H1 (cell line): Measurements from ENCODE around the gene PTCH2. TPM values are rescaled to one million over a fixed set of nuclear protein-coding genes. Genes with fewer than 3 reads are reported as not detected.

Experiments used
- CTCF ChIA-PET: fragments of 300-600 bp; sonication (Branson Sonifier 250); formaldehyde crosslinking; loops from one replicate; lab custom pipeline; 2021; ENCODE audit not compliant: partially characterized antibody; lab: Charles Lee
- POLR2A ChIA-PET: fragments of 300-600 bp; sonication (Branson Sonifier 250); formaldehyde crosslinking; loops from one replicate; lab custom pipeline; 2021; ENCODE audit warnings: inconsistent platforms; ENCODE audit not compliant: partially characterized antibody; lab: Charles Lee
- DNase-seq, 2 experiments: peaks; one replicate each; pipeline versions ENCODE4 v3.0.0 to v3.0.0-alpha.2; 2010 to 2022; ENCODE audit warnings: low spot score in 2 of 2, low read depth in 1 of 2, mixed read lengths in 1 of 2
- FAIRE-seq: peaks from 2 replicates; lab custom pipeline; 2011; peaks lifted over from hg19 to GRCh38; lab: Jason Lieb, UNC
- H2AFZ ChIP-seq: 2 replicates; pipeline ENCODE4 v1.8.1; 2012; ENCODE audit warnings: low read length, inconsistent platforms
- H2AK5ac ChIP-seq: 2 replicates; pipeline ENCODE4 v1.6.1; 2013; ENCODE audit warnings: low read depth, low read length
- H2BK120ac ChIP-seq: replicated peaks from 2 replicates; pipeline ENCODE3; 2013; ENCODE audit warnings: low read depth, low read length, inconsistent platforms
- H2BK12ac ChIP-seq: 2 replicates; pipeline ENCODE4 v1.6.1; 2013; ENCODE audit warnings: low read depth, low read length
- H2BK15ac ChIP-seq: 2 replicates; pipeline ENCODE4 v1.6.1; 2013; ENCODE audit warnings: low read length
- H2BK20ac ChIP-seq: 2 replicates; pipeline ENCODE4 v1.6.1; 2013; ENCODE audit warnings: low read length
- H2BK5ac ChIP-seq: 2 replicates; pipeline ENCODE4 v1.6.1; 2013; ENCODE audit warnings: low read depth, low read length
- H3K14ac ChIP-seq: 2 replicates; pipeline ENCODE4 v1.6.1; 2013; ENCODE audit warnings: inconsistent platforms; ENCODE audit not compliant: insufficient read length
- H3K18ac ChIP-seq: 2 replicates; pipeline ENCODE4 v1.6.1; 2013; ENCODE audit warnings: low read length; ENCODE audit errors: extremely low read depth
- H3K23ac ChIP-seq: 2 replicates; pipeline ENCODE4 v1.6.1; 2013; ENCODE audit warnings: inconsistent platforms; ENCODE audit not compliant: insufficient read length
- H3K23me2 ChIP-seq: 2 replicates; pipeline ENCODE4 v1.6.1; 2013; ENCODE audit warnings: low read depth, low read length
- H3K27ac ChIP-seq: 2 replicates; pipeline ENCODE4 v1.6.1; 2011; ENCODE audit warnings: low read depth, low read length, inconsistent platforms
- H3K27me3 ChIP-seq, 4 experiments: replicated peaks in 1 of 4; 1 replicate in 1 of 4; 2 replicates in 3 of 4; pipeline versions ENCODE4 v1.6.1 to v1.8.1; 2011 to 2013; ENCODE audit warnings: low read length in 3 of 4, mild to moderate bottlenecking in 3 of 4, inconsistent platforms in 2 of 4, mixed read lengths in 2 of 4, moderate library complexity in 1 of 4; ENCODE audit not compliant: control insufficient read depth in 3 of 4, insufficient read depth in 3 of 4; ENCODE audit errors: extremely low read depth in 1 of 4
- H3K36me3 ChIP-seq, 4 experiments: 2 replicates each; pipeline versions ENCODE4 v1.6.1 to v1.8.1; 2011 to 2013; ENCODE audit warnings: mild to moderate bottlenecking in 4 of 4, low read length in 3 of 4, moderate library complexity in 2 of 4, control low read depth in 1 of 4, inconsistent platforms in 1 of 4; ENCODE audit not compliant: insufficient read depth in 4 of 4, control insufficient read depth in 2 of 4
- H3K4ac ChIP-seq: replicated peaks from 2 replicates; pipeline ENCODE3; 2013; ENCODE audit warnings: low read length, low read depth, mixed read lengths, inconsistent platforms; ENCODE audit not compliant: insufficient read length
- H3K4me1 ChIP-seq, 4 experiments: replicated peaks in 1 of 4; 1 replicate in 1 of 4; 2 replicates in 3 of 4; pipeline versions ENCODE4 v1.6.1 to v1.8.1; 2011 to 2013; ENCODE audit warnings: low read length in 3 of 4, inconsistent platforms in 2 of 4, mixed read lengths in 1 of 4; ENCODE audit not compliant: insufficient read depth in 4 of 4, control insufficient read depth in 3 of 4
- H3K4me2 ChIP-seq, 2 experiments: 2 replicates each; pipeline versions ENCODE4 v1.6.1 to v1.8.1; 2011 to 2013; ENCODE audit warnings: low read depth in 2 of 2, low read length in 2 of 2, control low read depth in 1 of 2, inconsistent platforms in 1 of 2, mild to moderate bottlenecking in 1 of 2; ENCODE audit not compliant: insufficient read depth in 1 of 2
- H3K4me3 ChIP-seq, 4 experiments: fragments of 200-600, 300-600 bp in 1 of 4; sonication (generic), shearing (Covaris generic), sonication (Bioruptor Twin) in 1 of 4; 2 replicates each; pipeline versions ENCODE4 v1.5.1 to v1.8.1; 2011 to 2016; ENCODE audit warnings: low read length in 4 of 4, low read depth in 3 of 4, control low read depth in 2 of 4, inconsistent platforms in 2 of 4, mild to moderate bottlenecking in 2 of 4, mixed read lengths in 1 of 4, moderate library complexity in 1 of 4; ENCODE audit not compliant: insufficient read depth in 2 of 4; ENCODE audit errors: extremely low read depth in 1 of 4
- H3K56ac ChIP-seq: replicated peaks from 2 replicates; pipeline ENCODE3; 2013; ENCODE audit warnings: low read depth, mild to moderate bottlenecking, mixed read lengths, low read length, inconsistent platforms; ENCODE audit not compliant: insufficient read length
- H3K79me1 ChIP-seq: 2 replicates; pipeline ENCODE4 v1.6.1; 2013; ENCODE audit warnings: low read depth, low read length, control low read depth
- H3K79me2 ChIP-seq, 2 experiments: 2 replicates each; pipeline versions ENCODE4 v1.6.1 to v1.8.1; 2012 to 2013; ENCODE audit warnings: low read length in 2 of 2, mild to moderate bottlenecking in 2 of 2, inconsistent platforms in 1 of 2; ENCODE audit not compliant: insufficient read depth in 2 of 2, control insufficient read depth in 1 of 2
- H3K9ac ChIP-seq, 4 experiments: replicated peaks in 1 of 4; 1 replicate in 1 of 4; 2 replicates in 3 of 4; pipeline versions ENCODE4 v1.6.1 to v1.8.1; 2011 to 2013; ENCODE audit warnings: low read depth in 3 of 4, low read length in 3 of 4, control low read depth in 2 of 4, mild to moderate bottlenecking in 2 of 4, moderate library complexity in 2 of 4, inconsistent platforms in 1 of 4; ENCODE audit errors: extremely low read depth in 1 of 4
- H3K9me3 ChIP-seq, 2 experiments: 2 replicates each; pipeline versions ENCODE4 v1.6.1 to v1.8.1; 2012 to 2013; ENCODE audit warnings: mild to moderate bottlenecking in 2 of 2, moderate library complexity in 2 of 2, control low read depth in 1 of 2, inconsistent platforms in 1 of 2, low read depth in 1 of 2, low read length in 1 of 2, mixed read lengths in 1 of 2; ENCODE audit not compliant: insufficient read depth in 2 of 2
- H4K20me1 ChIP-seq, 2 experiments: replicated peaks in 1 of 2; 2 replicates each; pipeline versions ENCODE3 to v1.8.1; 2011 to 2013; ENCODE audit warnings: inconsistent platforms in 2 of 2, low read length in 2 of 2, mild to moderate bottlenecking in 1 of 2; ENCODE audit not compliant: insufficient read depth in 2 of 2, control insufficient read depth in 1 of 2
- H4K5ac ChIP-seq: 2 replicates; pipeline ENCODE4 v1.6.1; 2013; ENCODE audit warnings: low read length, low read depth, mixed read lengths, inconsistent platforms; ENCODE audit not compliant: insufficient read length
- H4K8ac ChIP-seq: 2 replicates; pipeline ENCODE4 v1.8.0; 2013; ENCODE audit warnings: mild to moderate bottlenecking, moderate library complexity, low read length, inconsistent platforms; ENCODE audit not compliant: insufficient read depth; ENCODE audit errors: extremely low read depth
- H4K91ac ChIP-seq: replicated peaks from 2 replicates; pipeline ENCODE3; 2013; ENCODE audit warnings: low read length, mixed read lengths, inconsistent platforms; ENCODE audit not compliant: insufficient read length
- CBX5 ChIP-seq: fragments of 300-800, 300-1000 bp; sonication (generic); IDR thresholded peaks from 2 replicates; pipeline ENCODE4 v1.7.1; 2016; ENCODE audit warnings: antibody characterized with exemption, low read length, low read depth
- CBX8 ChIP-seq: fragments of 300-800, 300-1000 bp; sonication (generic); IDR thresholded peaks from 2 replicates; pipeline ENCODE4 v1.7.1; 2016; ENCODE audit warnings: low read depth, low read length, borderline replicate concordance
- HDAC2 ChIP-seq, 2 experiments: fragments of 300-600 bp in 1 of 2; sonication (generic) in 1 of 2; IDR thresholded peaks; 2 replicates each; pipeline ENCODE4 v1.6.1; 2011 to 2012; ENCODE audit warnings: low read depth in 2 of 2, low read length in 2 of 2, mild to moderate bottlenecking in 2 of 2, moderate library complexity in 2 of 2, borderline replicate concordance in 1 of 2, inconsistent platforms in 1 of 2
- HDAC6 ChIP-seq: IDR thresholded peaks from one replicate; pipeline ENCODE4 v1.7.1; 2012; ENCODE audit warnings: low read depth, mild to moderate bottlenecking, inconsistent platforms, low read length, moderate library complexity
- MAFK ChIP-seq: IDR thresholded peaks from 2 replicates; pipeline ENCODE4 v1.6.1; 2012; ENCODE audit warnings: low read depth, mild to moderate bottlenecking, improper control_type of control experiment, low read length
- RXRA ChIP-seq: IDR thresholded peaks from 2 replicates; pipeline ENCODE4 v1.6.1; 2011; ENCODE audit warnings: low read depth, mild to moderate bottlenecking, low read length, moderate library complexity; ENCODE audit not compliant: insufficient read depth
- SIN3A ChIP-seq, 2 experiments: IDR thresholded peaks in 1 of 2; conservative IDR thresholded peaks in 1 of 2; 2 replicates each; pipeline ENCODE4 v1.6.1; 2011 to 2012; ENCODE audit warnings: low read length in 2 of 2, improper control_type of control experiment in 1 of 2, low read depth in 1 of 2, mild to moderate bottlenecking in 1 of 2
- SIRT6 ChIP-seq: IDR thresholded peaks from one replicate; pipeline ENCODE4 v1.7.1; 2012; ENCODE audit warnings: low read length, inconsistent platforms
- TCF12 ChIP-seq: IDR thresholded peaks from 2 replicates; pipeline ENCODE4 v1.6.1; 2011; ENCODE audit warnings: low read depth, mild to moderate bottlenecking, low read length
- TEAD4 ChIP-seq: IDR thresholded peaks from 2 replicates; pipeline ENCODE4 v1.6.1; 2012; ENCODE audit warnings: low read depth, low read length, inconsistent platforms, mixed read lengths
- ZNF274 ChIP-seq: IDR thresholded peaks from 2 replicates; pipeline ENCODE4 v1.7.0; 2012; ENCODE audit warnings: low read length, borderline replicate concordance; ENCODE audit errors: extremely low read depth
- WGBS, 2 experiments: shearing (Covaris generic) in 1 of 2; methylation state at CpG; one replicate each; pipeline versions ENCODE4 v1.1.6 to v1.1.7; 2013 to 2015; ENCODE audit warnings: low lambda C conversion rate in 2 of 2, mixed read lengths in 2 of 2, inconsistent platforms in 1 of 2, low coverage in 1 of 2, missing lambda C conversion rate in 1 of 2; ENCODE audit not compliant: insufficient replicate concordance in 2 of 2, insufficient coverage in 1 of 2, insufficient read length in 1 of 2; ENCODE audit errors: extremely low coverage in 1 of 2, missing lambda C conversion rate in 1 of 2; 5-methylcytosine and 5-hydroxymethylcytosine counted together
- polyA plus RNA-seq, 7 experiments: library from polyadenylated mRNA; depleted of rRNA in 3 of 7; stranded (reverse) in 5 of 7; unstranded in 2 of 7; fragments of >200 nt in 5 of 7; fragments of 200-250 nt in 2 of 7; gene quantifications; 1 replicate in 5 of 7; 2 replicates in 1 of 7; 4 replicates in 1 of 7; pipeline versions ENCODE4 v1.2.1 to v1.2.3, GENCODE V29; 2011 to 2013; ENCODE audit warnings: missing spikeins in 2 of 7, mixed read lengths in 2 of 7
- total RNA-seq: library from RNA; stranded (reverse); fragmentation: NEBNext Ultra II Directional; extraction: Animal tissue kit (Norgen Biotek cat#: 25700); gene quantifications from 2 replicates; pipeline ENCODE4 v1.2.1, GENCODE V29; 2021
- TF ChIP-seq, protein P1 (sequence below): IDR thresholded peaks from 2 replicates; pipeline ENCODE4 v1.6.1; 2011; ENCODE audit warnings: low read length, improper control_type of control experiment

The PTCH2 gene
- total and polyA plus RNA-seq, 2 of the 8 experiments (the other 6 are each of a cell fraction or from before 2014, with no cell fraction given), result 0.35 to 1.2 TPM

GRCh38 chr1:44822981-44823451, 20.0 kb downstream of the PTCH2 start:
- H2BK120ac ChIP-seq, result no peak overlapping the region
- no peaks in the 10 kb centered on the region for H3K9me3 ChIP-seq
- peak overlapping the region; percentile 80; the same call in 1 of the 2 replicates for H2BK12ac ChIP-seq
- H3K9ac ChIP-seq, result no peak overlapping the region
- H3K4me1 ChIP-seq, result peaks cover 2 to 14% (median 5%) of the 10 kb centered on the region in 4 experiments
- H2BK5ac ChIP-seq, result no peak overlapping the region
- FAIRE-seq (no peak), DNase-seq (no peak)
- H3K4ac ChIP-seq, result peak overlapping the region; percentile 35
- H3K23ac ChIP-seq, result no peak overlapping the region
- H3K56ac ChIP-seq, result no peak overlapping the region
- H4K5ac ChIP-seq, result no peak overlapping the region
- H4K20me1 ChIP-seq, result no peaks in the 10 kb centered on the region
- ChIA-PET POLR2A (interaction anchor here (0.8 to 16.6 kb wide), 11 partner anchors 7 to 517 kb away, joined by 3 to 547 read pairs (median 92); partner anchors contain the start of genes BEST4, BTBD19, DYNLT4 and MUTYH), CTCF (interaction anchor here (1.1 to 5.3 kb wide), 10 partner anchors 8 to 191 kb away, joined by 4 to 26 read pairs (median 10); partner anchors contain the start of genes DYNLT4 and PLK3)
- H3K79me1 ChIP-seq, result no peaks in the 10 kb centered on the region
- H3K27ac ChIP-seq, result no peak overlapping the region
- no peak overlapping the region for H3K4me3 ChIP-seq
- no peak overlapping the region; the same call in 1 of the 2 replicates for H4K8ac ChIP-seq
- no peak overlapping the region for H3K14ac ChIP-seq
- H3K36me3 ChIP-seq, result no peaks in the 10 kb centered on the region
- no peak overlapping the region for H3K4me2 ChIP-seq
- H3K18ac ChIP-seq, result no peak overlapping the region; the same call in 1 of the 2 replicates
- H2BK20ac ChIP-seq, result no peak overlapping the region
- H3K27me3 ChIP-seq, result no peaks in the 10 kb centered on the region; a peak in 2 of 7 replicates
- H2AK5ac ChIP-seq, result no peak overlapping the region
- no peaks in the 10 kb centered on the region for H3K79me2 ChIP-seq
- H4K91ac ChIP-seq, result peak overlapping the region; percentile 55
- H3K23me2 ChIP-seq, result peaks cover 7% of the 10 kb centered on the region
- WGBS, 2 experiments, result 94% methylated on average over 14 of the region's 15 CpGs; no CpG with 5 or more reads in 1 of the 2 experiments
- no peak overlapping the region for H2AFZ ChIP-seq
- H2BK15ac ChIP-seq, result no peak overlapping the region
- TF ChIP-seq SIRT6 (no peak), TEAD4 (no peak), TCF12 (no peak), CBX8 (no peak), SIN3A (conservative IDR thresholded peaks at IDR 0.05 in 1 of 2, IDR thresholded peaks at IDR 0.05 in 1 of 2; ENCODE audit: low read depth in 1 of 2, low read length in 2 of 2) (no peak), MAFK (no peak), HDAC2 (IDR thresholded peaks at IDR 0.05; ENCODE audit: borderline replicate concordance in 1 of 2, low read depth in 2 of 2, low read length in 2 of 2) (no peak), CBX5 (no peak), ZNF274 (no peak), HDAC6 (no peak), RXRA (no peak)
- TF ChIP-seq, protein P1, sequence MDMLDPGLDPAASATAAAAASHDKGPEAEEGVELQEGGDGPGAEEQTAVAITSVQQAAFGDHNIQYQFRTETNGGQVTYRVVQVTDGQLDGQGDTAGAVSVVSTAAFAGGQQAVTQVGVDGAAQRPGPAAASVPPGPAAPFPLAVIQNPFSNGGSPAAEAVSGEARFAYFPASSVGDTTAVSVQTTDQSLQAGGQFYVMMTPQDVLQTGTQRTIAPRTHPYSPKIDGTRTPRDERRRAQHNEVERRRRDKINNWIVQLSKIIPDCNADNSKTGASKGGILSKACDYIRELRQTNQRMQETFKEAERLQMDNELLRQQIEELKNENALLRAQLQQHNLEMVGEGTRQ, result no peak
